Measurements from ENCODE around the gene FRMD7.

FRMD7 gene

GRCh38 chrX:132033166-132033565 is 94.7 kb downstream of the FRMD7 start:
- Mint-ChIP-seq H3K27ac (peak overlapping the region; percentile 45 to 83 (median 77)), H3K4me3 (no peak overlapping the region), H3K4me1 (peaks cover 59% of the 10 kb centered on the region), H3K36me3 (ENCODE audit: low read depth) (peaks cover 13% of the 10 kb centered on the region), H3K9me3 (no peaks in the 10 kb centered on the region), H3K27me3 (ENCODE audit: low read depth) (no peaks in the 10 kb centered on the region)
- TF ChIP-seq CTCF (IDR thresholded peaks at IDR 0.05; ENCODE audit: unreplicated experiment in 3 of 3) = no peak

- peak overlapping the region; percentile 17 to 78 (median 73) for H3K27ac Mint-ChIP-seq
- H3K27me3 Mint-ChIP-seq (ENCODE audit: low read depth) = no peaks in the 10 kb centered on the region
- peaks cover 57% of the 10 kb centered on the region for H3K4me1 Mint-ChIP-seq
- peak overlapping the region in 1 of 3 experiments; percentile 16 for H3K4me3 Mint-ChIP-seq
- peaks cover 13% of the 10 kb centered on the region for H3K36me3 Mint-ChIP-seq (ENCODE audit: low read depth)
- TF ChIP-seq CTCF (IDR thresholded peaks at IDR 0.05; ENCODE audit: unreplicated experiment in 3 of 3) = no peak
- no peaks in the 10 kb centered on the region for H3K9me3 Mint-ChIP-seq
Measured at GRCh38 chrX:132031867-132032266, 96.0 kb downstream of the FRMD7 start.

- Mint-ChIP-seq H3K4me3 (no peak overlapping the region), H3K9me3 (no peaks in the 10 kb centered on the region), H3K27me3 (ENCODE audit: low read depth) (peaks cover 2% of the 10 kb centered on the region), H3K36me3 (ENCODE audit: low read depth) (peaks cover 13% of the 10 kb centered on the region), H3K27ac (peak overlapping the region in 1 of 3 experiments; percentile 7), H3K4me1 (peaks cover 65% of the 10 kb centered on the region)
- no peak for TF ChIP-seq CTCF (IDR thresholded peaks at IDR 0.05; ENCODE audit: unreplicated experiment in 3 of 3)
Measured at GRCh38 chrX:132030264-132030663, 97.6 kb downstream of the FRMD7 start.
